GM15510 (cell line): Measurements from ENCODE around the gene TBCD.

Experiments
- POLR2A ChIP-seq: IDR thresholded peaks from 3 replicates; pipeline ENCODE4 v1.6.1; 2011; ENCODE audit warnings: borderline replicate concordance; ENCODE audit not compliant: insufficient read length; ENCODE audit errors: extremely low read depth

The TBCD gene

GRCh38 chr17:82794781-82795482 is 43.1 kb downstream of the TBCD start:
- no peak for TF ChIP-seq POLR2A

GRCh38 chr17:82795615-82796014 is 43.8 kb downstream of the TBCD start:
- TF ChIP-seq POLR2A = no peak

- no peak for TF ChIP-seq POLR2A
Observed at GRCh38 chr17:82797061-82797460, 45.2 kb downstream of the TBCD start.

- TF ChIP-seq POLR2A = no peak
Observed at GRCh38 chr17:82798752-82799151, 46.9 kb downstream of the TBCD start.

- TF ChIP-seq POLR2A = no peak
Observed at GRCh38 chr17:82799591-82799990, 47.7 kb downstream of the TBCD start.

GRCh38 chr17:82800885-82801284 is 49.0 kb downstream of the TBCD start:
- no peak for TF ChIP-seq POLR2A

- TF ChIP-seq POLR2A = no peak
Observed at GRCh38 chr17:82801377-82801970, 49.6 kb downstream of the TBCD start.

GRCh38 chr17:82802075-82802780 is 50.4 kb downstream of the TBCD start:
- TF ChIP-seq POLR2A = no peak

- no peak for TF ChIP-seq POLR2A
Observed at GRCh38 chr17:82803185-82803584, 51.3 kb downstream of the TBCD start.

GRCh38 chr17:82803606-82804005 is 51.7 kb downstream of the TBCD start:
- TF ChIP-seq POLR2A = no peak

GRCh38 chr17:82804442-82805191 is 52.8 kb downstream of the TBCD start:
- TF ChIP-seq POLR2A = no peak

GRCh38 chr17:82805254-82805653 is 53.4 kb downstream of the TBCD start:
- no peak for TF ChIP-seq POLR2A

- no peak for TF ChIP-seq POLR2A
Observed at GRCh38 chr17:82805823-82806222, 54.0 kb downstream of the TBCD start.

GRCh38 chr17:82806645-82807044 is 54.8 kb downstream of the TBCD start:
- TF ChIP-seq POLR2A = no peak

GRCh38 chr17:82807101-82807500 is 55.2 kb downstream of the TBCD start:
- TF ChIP-seq POLR2A = no peak
